HG03045 (cell line): ENCODE results near the gene CASTOR2.
"Not testable (repeated sequence)": the region's sequence is repeated elsewhere in the genome, so short reads cannot be mapped to it uniquely, and the experiment has no call there.

ENCODE experiments used
- ATAC-seq: cut with Tn5 transposase; IDR thresholded peaks from one replicate; pipeline ENCODE4 v1.9.1; 2021; ENCODE audit warnings: mild to moderate bottlenecking, moderate library complexity; ENCODE audit not compliant: unreplicated experiment

The CASTOR2 gene

GRCh38 chr7:75049817-75050216 lies 85.3 kb downstream of the CASTOR2 start:
- ATAC-seq = no peak

DNA sequence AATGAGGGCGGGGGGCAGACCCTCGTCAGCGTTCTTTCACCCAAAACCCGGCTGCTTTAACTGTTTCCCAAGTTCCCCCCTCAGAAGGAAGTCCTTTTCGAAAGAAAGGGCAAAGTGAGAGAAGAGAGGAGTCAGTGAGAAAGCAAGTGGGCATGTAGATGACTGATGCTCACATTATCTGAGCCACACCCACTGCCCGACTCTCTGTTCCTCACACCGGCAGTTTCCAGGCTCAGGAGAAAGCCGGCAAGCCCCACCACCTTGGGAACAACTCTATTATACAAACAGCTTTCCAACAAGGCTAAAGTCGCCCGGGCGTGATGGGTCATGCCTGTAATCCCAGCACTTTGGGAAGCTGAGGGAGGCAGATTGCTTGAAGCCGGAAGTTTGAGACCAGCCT lies 86.0 kb downstream of the CASTOR2 start:
- ATAC-seq = no peak

GRCh38 chr7:75054744-75055143 lies 90.2 kb downstream of the CASTOR2 start:
- ATAC-seq = no peak

DNA sequence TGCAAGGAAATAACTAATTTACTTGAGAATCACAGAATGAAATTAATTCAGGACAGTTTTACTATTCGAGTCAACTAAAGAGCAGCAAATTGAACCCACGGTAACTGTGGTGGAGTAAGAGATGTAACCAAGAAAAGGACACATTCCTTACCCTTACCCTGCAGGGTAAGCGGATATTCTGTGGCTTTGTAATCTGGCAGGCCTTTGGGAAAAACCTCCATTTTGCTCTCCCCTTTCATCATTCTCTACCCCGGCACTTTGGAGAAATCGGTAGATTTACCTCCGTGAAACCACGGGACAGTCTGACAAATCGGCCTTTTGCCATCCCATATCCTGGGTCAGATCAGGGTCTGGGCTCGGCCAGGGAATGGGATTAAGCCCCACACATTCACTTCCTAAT lies 90.7 kb downstream of the CASTOR2 start:
- ATAC-seq = no peak

DNA sequence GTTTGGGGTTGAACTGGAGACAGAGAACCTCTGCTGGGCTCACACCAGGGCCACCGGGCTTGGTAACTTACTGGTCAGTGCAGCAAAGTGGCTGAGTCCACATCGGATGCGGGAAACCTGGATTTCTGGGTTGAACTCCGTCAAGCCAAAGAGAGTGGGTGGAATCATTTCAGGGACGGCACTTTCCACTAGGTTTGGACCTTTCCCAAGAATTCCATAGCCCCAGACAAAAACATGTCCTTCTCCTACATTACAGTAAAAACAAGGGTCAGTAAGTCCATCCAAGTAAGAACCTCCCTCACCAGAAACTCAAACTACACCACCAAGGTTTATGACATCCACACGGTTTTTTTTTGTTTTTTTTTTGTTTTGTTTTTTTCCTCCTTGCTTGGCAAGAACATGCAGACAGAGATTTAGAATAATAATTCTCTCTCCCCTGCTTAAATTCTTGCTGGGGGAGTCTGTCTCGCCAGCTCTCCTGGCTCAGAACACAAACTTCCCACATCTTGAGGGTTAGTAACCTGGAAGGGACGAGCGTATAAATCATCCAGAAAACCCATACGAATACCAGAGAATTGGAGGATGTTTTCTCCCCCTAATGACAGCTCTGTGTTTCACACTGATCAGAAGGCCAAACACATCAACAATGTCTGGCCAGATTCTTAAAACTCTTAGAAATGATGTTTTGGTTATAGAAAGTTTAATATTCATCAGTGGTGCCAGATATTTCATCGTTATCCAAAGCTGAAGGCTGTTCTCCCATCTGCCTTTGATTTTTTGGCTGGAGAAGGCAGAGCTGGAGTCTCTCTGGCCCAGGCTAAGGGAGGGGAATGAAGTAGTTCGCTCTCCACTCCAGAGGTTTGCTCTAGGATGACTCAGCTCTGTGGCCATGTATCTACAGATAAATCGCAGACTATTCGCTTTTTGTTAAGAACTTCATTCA lies 91.6 kb downstream of the CASTOR2 start:
- no peak for ATAC-seq

GRCh38 chr7:75058406-75058805 lies 93.9 kb downstream of the CASTOR2 start:
- ATAC-seq = no peak

DNA sequence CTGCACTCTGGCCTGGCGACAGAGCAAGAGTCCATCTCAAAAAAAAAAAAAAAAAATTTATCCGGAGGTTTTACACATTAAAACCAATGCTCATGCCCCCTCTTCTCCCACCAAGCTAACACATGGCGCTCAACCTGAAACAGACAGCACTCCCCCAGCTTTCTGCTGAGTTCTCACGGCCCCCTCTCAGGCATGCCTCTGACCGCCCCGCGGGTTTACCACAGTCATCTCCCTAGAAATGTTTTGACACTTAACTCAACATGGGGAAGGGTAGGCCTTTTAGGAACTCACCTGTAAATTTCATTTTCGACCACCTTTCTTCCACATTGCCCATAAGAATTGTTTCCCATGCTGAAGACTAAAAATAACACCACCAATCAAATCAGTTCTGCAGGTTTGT lies 99.8 kb downstream of the CASTOR2 start:
- ATAC-seq = no peak

DNA sequence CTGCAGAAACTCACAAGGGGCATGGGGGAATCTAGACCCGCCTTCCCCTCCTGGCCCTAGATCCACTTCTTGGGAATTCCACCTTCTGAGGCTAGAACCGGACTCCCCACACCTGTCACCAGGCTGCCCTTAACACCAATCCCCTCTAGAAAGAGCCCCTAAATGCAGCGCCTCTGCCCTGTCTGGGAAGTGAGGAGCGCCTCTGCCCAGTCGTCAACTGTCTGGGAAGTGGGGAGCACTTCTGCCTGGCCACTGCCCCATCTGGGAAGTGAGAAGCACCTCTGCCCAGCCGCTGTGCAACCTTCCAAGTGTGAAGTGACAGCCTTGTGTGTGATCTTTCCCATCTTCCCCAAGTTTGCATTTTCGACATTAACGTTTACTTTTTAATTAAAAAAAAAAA lies 100.3 kb downstream of the CASTOR2 start:
- no peak for ATAC-seq

- no peak for ATAC-seq
These were observed 102.0 kb downstream of the CASTOR2 start for GRCh38 chr7:75066521-75066920.

DNA sequence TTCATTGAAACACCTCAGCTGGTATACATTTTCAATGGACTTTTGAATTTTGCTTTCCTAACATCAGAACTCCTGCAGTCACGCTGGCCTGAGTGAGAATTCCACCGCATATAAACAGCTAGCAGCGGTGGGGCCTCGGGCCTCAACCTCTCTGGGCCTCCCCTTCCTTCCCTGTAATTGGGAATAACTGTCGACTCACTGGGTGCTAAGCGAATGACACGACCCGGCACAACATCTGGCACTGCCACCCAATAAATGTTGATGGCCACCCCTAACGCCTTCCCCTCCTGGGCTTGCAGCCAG lies 108.4 kb downstream of the CASTOR2 start:
- no peak for ATAC-seq

GRCh38 chr7:75074262-75074641 lies 109.7 kb downstream of the CASTOR2 start:
- not testable (repeated sequence) for ATAC-seq
